HL-60 (cell line): ENCODE measurements around the gene APCDD1.

ENCODE experiments used
- CTCF ChIP-seq: IDR thresholded peaks from one replicate; pipeline ENCODE4 v1.5.1; 2011; ENCODE audit warnings: low read length, control low read depth, inconsistent platforms; ENCODE audit not compliant: insufficient read depth
- GABPA ChIP-seq: IDR thresholded peaks from 2 replicates; pipeline ENCODE4 v1.6.1; 2012; ENCODE audit warnings: low read depth
- POLR2AphosphoS5 ChIP-seq: IDR thresholded peaks from 2 replicates; pipeline ENCODE4 v1.6.1; 2012; ENCODE audit warnings: low read depth
- REST ChIP-seq: IDR thresholded peaks from 2 replicates; pipeline ENCODE4 v1.6.1; 2012; ENCODE audit warnings: low read depth; ENCODE audit not compliant: insufficient replicate concordance
- SPI1 ChIP-seq: IDR thresholded peaks from 2 replicates; pipeline ENCODE4 v1.6.1; 2012; ENCODE audit warnings: low read depth, mild to moderate bottlenecking, borderline replicate concordance

GRCh38 chr18:10412933-10413332 lies 41.5 kb upstream of the APCDD1 start:
- TF ChIP-seq CTCF (no peak), REST (no peak), POLR2AphosphoS5 (no peak), SPI1 (no peak), GABPA (no peak)
